ENCODE results near the gene NSD1. TPM values are rescaled to one million over a fixed set of nuclear protein-coding genes. Genes with fewer than 3 reads are reported as not detected.
A peak's percentile ranks its signal among the peaks of the same experiment; 100 is the strongest.

Gene NSD1
- polyA plus RNA-seq, 1 donor (not counting 4 experiments of a cell fraction or from before 2014, with no cell fraction given): 13.6 TPM

DNA sequence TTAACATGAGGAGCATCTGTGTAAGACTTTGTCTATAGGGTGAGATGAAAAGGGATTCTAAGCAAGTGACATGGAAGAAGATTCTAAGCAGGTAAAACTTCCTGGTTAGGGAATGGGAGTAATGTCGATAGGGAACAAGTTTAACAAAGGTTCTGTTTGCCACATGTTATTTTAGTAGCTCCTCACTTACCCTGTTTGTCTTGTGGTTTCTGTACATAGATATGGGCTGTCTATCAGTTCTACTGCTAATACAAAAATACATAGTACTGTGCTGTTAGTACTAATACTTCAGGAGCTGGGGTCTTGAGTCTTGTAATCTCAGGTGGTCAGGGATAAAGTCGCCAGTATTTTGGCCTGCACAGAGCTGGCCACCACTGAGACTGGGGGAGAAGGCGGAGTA is 137.1 kb downstream of the NSD1 start:
- Histone ChIP-seq H3K4me1 (ENCODE audit: control insufficient read depth, extremely low read depth, insufficient read depth, low read length) (peaks cover 23% of the 10 kb centered on the region), H3K9ac (ENCODE audit: control insufficient read depth, extremely low read depth, insufficient read depth, low read length) (no peak overlapping the region), H3K9me3 (ENCODE audit: control insufficient read depth, low read depth, low read length) (no peaks in the 10 kb centered on the region), H3K4me3 (ENCODE audit: control insufficient read depth in 2 of 3, extremely low read depth in 1 of 3, insufficient read depth in 2 of 3, low read depth in 1 of 3, low read length in 3 of 3) (no peak overlapping the region), H3K4me2 (ENCODE audit: control insufficient read depth, extremely low read depth, insufficient read depth, low read depth, low read length) (peak overlapping the region; percentile 13), H3K27me3 (ENCODE audit: control insufficient read depth, extremely low read depth, insufficient read depth, low read length) (no peaks in the 10 kb centered on the region), H3K9me1 (ENCODE audit: control insufficient read depth, extremely low read depth, insufficient read depth, low read length) (no peaks in the 10 kb centered on the region), H3K27ac (ENCODE audit: control insufficient read depth, insufficient read depth, low read length) (no peak overlapping the region), H2AFZ (ENCODE audit: control insufficient read depth, low read length) (no peak overlapping the region), H3K36me3 (ENCODE audit: control insufficient read depth in 2 of 2, extremely low read depth in 1 of 2, insufficient read depth in 2 of 2, low read length in 2 of 2) (peaks cover 10 to 30% of the 10 kb centered on the region in 2 experiments), H4K20me1 (ENCODE audit: control insufficient read depth, extremely low read depth, insufficient read depth, low read length) (no peaks in the 10 kb centered on the region), H3K79me2 (ENCODE audit: control insufficient read depth, insufficient read depth, low read length) (no peaks in the 10 kb centered on the region)
- peak; percentile 32 for FAIRE-seq
- no peak for DNase-seq (ENCODE audit: low read depth, low spot score)
- dilution Hi-C loops (cut with MboI; ENCODE audit: extremely low pct_ligation_motif_present, low sequenced_read_pairs): no loop called here
- TF ChIP-seq, protein P1, sequence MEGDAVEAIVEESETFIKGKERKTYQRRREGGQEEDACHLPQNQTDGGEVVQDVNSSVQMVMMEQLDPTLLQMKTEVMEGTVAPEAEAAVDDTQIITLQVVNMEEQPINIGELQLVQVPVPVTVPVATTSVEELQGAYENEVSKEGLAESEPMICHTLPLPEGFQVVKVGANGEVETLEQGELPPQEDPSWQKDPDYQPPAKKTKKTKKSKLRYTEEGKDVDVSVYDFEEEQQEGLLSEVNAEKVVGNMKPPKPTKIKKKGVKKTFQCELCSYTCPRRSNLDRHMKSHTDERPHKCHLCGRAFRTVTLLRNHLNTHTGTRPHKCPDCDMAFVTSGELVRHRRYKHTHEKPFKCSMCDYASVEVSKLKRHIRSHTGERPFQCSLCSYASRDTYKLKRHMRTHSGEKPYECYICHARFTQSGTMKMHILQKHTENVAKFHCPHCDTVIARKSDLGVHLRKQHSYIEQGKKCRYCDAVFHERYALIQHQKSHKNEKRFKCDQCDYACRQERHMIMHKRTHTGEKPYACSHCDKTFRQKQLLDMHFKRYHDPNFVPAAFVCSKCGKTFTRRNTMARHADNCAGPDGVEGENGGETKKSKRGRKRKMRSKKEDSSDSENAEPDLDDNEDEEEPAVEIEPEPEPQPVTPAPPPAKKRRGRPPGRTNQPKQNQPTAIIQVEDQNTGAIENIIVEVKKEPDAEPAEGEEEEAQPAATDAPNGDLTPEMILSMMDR (optimal IDR thresholded peaks at IDR 0.05 in 1 of 3, IDR thresholded peaks at IDR 0.05 in 1 of 3, conservative IDR thresholded peaks at IDR 0.05 in 1 of 3; ENCODE audit: extremely low read depth in 1 of 3, insufficient read depth in 2 of 3, low read length in 3 of 3): no peak
- TF ChIP-seq EZH2 (IDR thresholded peaks at IDR 0.05; ENCODE audit: low read length): no peak

DNA sequence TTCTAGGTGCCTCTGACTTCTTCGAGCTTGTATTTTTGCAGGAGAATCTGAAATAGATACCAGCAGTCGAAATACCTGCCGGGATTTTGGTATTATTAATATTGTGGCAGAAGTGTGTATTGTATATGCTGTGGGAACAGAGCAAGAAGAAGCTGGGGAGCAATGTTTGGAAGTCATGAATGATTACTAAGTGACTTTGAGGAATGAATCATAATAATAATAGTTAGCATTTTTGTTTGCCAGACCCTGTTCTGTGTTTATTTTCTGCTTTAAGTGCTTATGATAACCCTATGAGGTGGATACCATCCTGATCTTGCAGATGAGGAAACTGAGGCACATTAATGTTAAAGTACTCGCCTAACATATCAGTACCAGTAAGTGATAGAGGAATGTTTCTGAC is 137.5 kb downstream of the NSD1 start:
- Histone ChIP-seq H4K20me1 (ENCODE audit: control insufficient read depth, extremely low read depth, insufficient read depth, low read length) (no peaks in the 10 kb centered on the region), H3K9ac (ENCODE audit: control insufficient read depth, extremely low read depth, insufficient read depth, low read length) (no peak overlapping the region), H3K9me3 (ENCODE audit: control insufficient read depth, low read depth, low read length) (no peaks in the 10 kb centered on the region), H3K36me3 (ENCODE audit: control insufficient read depth in 2 of 2, extremely low read depth in 1 of 2, insufficient read depth in 2 of 2, low read length in 2 of 2) (peaks cover 10 to 26% of the 10 kb centered on the region in 2 experiments), H3K4me2 (ENCODE audit: control insufficient read depth, extremely low read depth, insufficient read depth, low read depth, low read length) (peak overlapping the region; percentile 13), H2AFZ (ENCODE audit: control insufficient read depth, low read length) (no peak overlapping the region), H3K79me2 (ENCODE audit: control insufficient read depth, insufficient read depth, low read length) (no peaks in the 10 kb centered on the region), H3K4me1 (ENCODE audit: control insufficient read depth, extremely low read depth, insufficient read depth, low read length) (peaks cover 23% of the 10 kb centered on the region), H3K9me1 (ENCODE audit: control insufficient read depth, extremely low read depth, insufficient read depth, low read length) (no peaks in the 10 kb centered on the region), H3K27ac (ENCODE audit: control insufficient read depth, insufficient read depth, low read length) (no peak overlapping the region), H3K4me3 (ENCODE audit: control insufficient read depth in 2 of 3, extremely low read depth in 1 of 3, insufficient read depth in 2 of 3, low read depth in 1 of 3, low read length in 3 of 3) (no peak overlapping the region), H3K27me3 (ENCODE audit: control insufficient read depth, extremely low read depth, insufficient read depth, low read length) (no peaks in the 10 kb centered on the region)
- dilution Hi-C loops (cut with MboI; ENCODE audit: extremely low pct_ligation_motif_present, low sequenced_read_pairs): no loop called here
- DNase-seq (ENCODE audit: low read depth, low spot score) (no peak), FAIRE-seq (no peak)
- no peak for TF ChIP-seq EZH2 (IDR thresholded peaks at IDR 0.05; ENCODE audit: low read length)
- TF ChIP-seq, protein P1 (optimal IDR thresholded peaks at IDR 0.05 in 1 of 3, IDR thresholded peaks at IDR 0.05 in 1 of 3, conservative IDR thresholded peaks at IDR 0.05 in 1 of 3; ENCODE audit: extremely low read depth in 1 of 3, insufficient read depth in 2 of 3, low read length in 3 of 3): no peak

Data from keratinocyte (primary cell).